Gastrocnemius medialis (tissue), 4 donors: ENCODE data around the gene FLT1. TPM values are rescaled to one million over a fixed set of nuclear protein-coding genes. Genes with fewer than 3 reads are reported as not detected.

Experiments used
- ATAC-seq, 2 donors: fragments of 150-250 bp; one replicate each; pipeline ENCODE4 v1.9.1; 2016
- DNase-seq, 2 donors: peaks; one replicate each; pipeline ENCODE4 v3.0.0-alpha.2; 2019
- H3K27ac ChIP-seq, 4 donors: fragments of 200-600 bp; sonication (generic); 1 replicate in 1 of 4; 2 replicates in 3 of 4; pipeline ENCODE4 v1.5.1; 2016 to 2018; ENCODE audit warnings: mild to moderate bottlenecking in 2 of 4, moderate library complexity in 1 of 4
- H3K27me3 ChIP-seq, 3 donors: fragments of 200-600 bp; sonication (generic) in 2 of 3; 1 replicate in 1 of 3; 2 replicates in 2 of 3; pipeline versions ENCODE4 v1.5.1 to v1.6.0; 2016 to 2019; ENCODE audit warnings: mild to moderate bottlenecking in 1 of 3, moderate library complexity in 1 of 3
- H3K36me3 ChIP-seq, 2 donors: fragments of 200-600 bp; sonication (generic) in 1 of 2; one replicate each; pipeline ENCODE4 v1.5.1; 2017 to 2018
- H3K4me1 ChIP-seq, 2 donors: fragments of 200-600 bp; sonication (generic) in 1 of 2; one replicate each; pipeline ENCODE4 v1.5.1; 2016 to 2017; ENCODE audit warnings: mild to moderate bottlenecking in 2 of 2
- H3K4me3 ChIP-seq, 4 donors: fragments of 200-600 bp; sonication (generic) in 3 of 4; 1 replicate in 1 of 4; 2 replicates in 3 of 4; pipeline ENCODE4 v1.5.1; 2016 to 2019; ENCODE audit warnings: mild to moderate bottlenecking in 2 of 4
- H3K9me3 ChIP-seq, 3 donors: fragments of 200-600 bp; sonication (generic) in 2 of 3; 1 replicate in 1 of 3; 2 replicates in 2 of 3; pipeline ENCODE4 v1.5.1; 2016 to 2019
- CTCF ChIP-seq, 5 experiments: fragments of 450-650 bp in 3 of 5; fragments of 200-600 bp in 2 of 5; sonication (generic) in 2 of 5; IDR thresholded peaks in 4 of 5; conservative IDR thresholded peaks in 1 of 5; 1 replicate in 4 of 5; 2 replicates in 1 of 5; pipeline ENCODE4 v1.5.1; 2016 to 2019; ENCODE audit warnings: antibody characterized with exemption in 5 of 5, mild to moderate bottlenecking in 3 of 5, moderate library complexity in 3 of 5
- POLR2A ChIP-seq, 2 donors: fragments of 450-650 bp; IDR thresholded peaks; one replicate each; pipeline ENCODE4 v1.6.1; 2017; ENCODE audit warnings: antibody characterized with exemption in 2 of 2, mild to moderate bottlenecking in 2 of 2, moderate library complexity in 2 of 2
- in situ Hi-C, 4 donors: fragments of 200-750 bp; cut with MboI; loops; one replicate each; pipeline versions ENCODE4 v1.15.0 to v1.8.0; 2017; ENCODE audit warnings: low sequenced_read_pairs in 4 of 4
- intact Hi-C: fragments of 100-400 bp; cut with DNase I; formaldehyde crosslinking; loops from one replicate; pipeline ENCODE4 v1.15.1; 2023; ENCODE audit warnings: low total_unique reads
- total RNA-seq, 4 donors: library from RNA; depleted of rRNA; stranded (reverse); fragments of >200 nt; gene quantifications; one replicate each; pipeline versions ENCODE4 v1.1.0 to v1.2.3, GENCODE V29; 2016

Gene FLT1
- total RNA-seq, 4 donors from 2014 or later = 20.7 to 42.9 (median 29.5) TPM

GRCh38 chr13:28505543-28506135, 10.7 kb upstream of the FLT1 start:
- H3K36me3 ChIP-seq = no peaks in the 10 kb centered on the region
- DNase-seq (no peak), ATAC-seq (peak in 1 of 2 donors; percentile 33)
- H3K4me1 ChIP-seq = no peaks in the 10 kb centered on the region
- H3K4me3 ChIP-seq = no peak overlapping the region
- peak overlapping the region in 2 of 4 donors; percentile 18 to 40 for H3K27ac ChIP-seq
- H3K9me3 ChIP-seq = no peaks in the 10 kb centered on the region
- no peak for TF ChIP-seq POLR2A (IDR thresholded peaks at IDR 0.05)
- no peaks in the 10 kb centered on the region for H3K27me3 ChIP-seq
- in situ Hi-C loops = no loop called here
- intact Hi-C loops = no loop called here

DNA sequence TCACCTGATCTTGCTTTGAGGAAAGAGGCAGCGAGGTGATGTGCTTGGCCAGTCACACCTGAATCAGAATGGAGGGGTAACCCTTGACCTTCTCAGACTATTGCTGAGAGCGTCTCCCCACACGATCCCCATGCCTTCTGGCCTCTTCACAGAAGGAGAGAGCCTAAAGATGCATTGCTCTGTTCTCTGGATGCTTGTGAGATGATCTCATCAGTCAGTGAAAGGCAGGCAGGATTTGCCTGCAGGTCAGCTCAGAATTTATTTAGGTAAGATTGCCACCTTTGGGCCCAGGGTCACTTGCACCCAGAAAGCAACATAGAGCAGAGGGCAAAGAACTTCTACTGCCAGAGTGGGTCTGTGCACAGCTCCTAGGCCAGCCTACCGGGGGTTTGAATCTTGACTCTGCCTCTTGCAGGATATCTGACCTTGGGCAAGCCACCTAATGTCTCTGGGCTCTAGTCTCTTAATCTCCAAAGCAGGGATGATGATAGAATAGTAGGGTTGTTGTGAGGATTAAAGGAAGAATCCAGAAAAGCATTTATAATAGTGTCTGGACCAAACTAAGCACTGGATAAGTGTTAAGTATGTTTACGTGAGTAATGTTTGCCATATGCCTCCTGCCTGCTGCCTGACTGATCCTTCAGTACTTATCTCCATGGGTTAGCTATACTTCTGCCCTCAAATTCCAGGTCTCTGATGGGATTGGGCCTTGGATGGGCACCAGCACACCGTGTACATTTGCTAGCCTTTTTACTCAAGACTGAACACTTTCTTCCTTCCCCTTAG, 8.4 kb upstream of the FLT1 start:
- intact Hi-C loops (no loop called here), in situ Hi-C loops (no loop called here)
- Histone ChIP-seq H3K36me3 (no peaks in the 10 kb centered on the region), H3K9me3 (no peaks in the 10 kb centered on the region), H3K4me1 (no peaks in the 10 kb centered on the region), H3K27me3 (no peaks in the 10 kb centered on the region), H3K4me3 (no peak overlapping the region), H3K27ac (no peak overlapping the region)
- no peak for ATAC-seq
- no peak for DNase-seq
- TF ChIP-seq CTCF (IDR thresholded peaks at IDR 0.05 in 4 of 5, conservative IDR thresholded peaks at IDR 0.05 in 1 of 5) (no peak), POLR2A (IDR thresholded peaks at IDR 0.05) (no peak)

DNA sequence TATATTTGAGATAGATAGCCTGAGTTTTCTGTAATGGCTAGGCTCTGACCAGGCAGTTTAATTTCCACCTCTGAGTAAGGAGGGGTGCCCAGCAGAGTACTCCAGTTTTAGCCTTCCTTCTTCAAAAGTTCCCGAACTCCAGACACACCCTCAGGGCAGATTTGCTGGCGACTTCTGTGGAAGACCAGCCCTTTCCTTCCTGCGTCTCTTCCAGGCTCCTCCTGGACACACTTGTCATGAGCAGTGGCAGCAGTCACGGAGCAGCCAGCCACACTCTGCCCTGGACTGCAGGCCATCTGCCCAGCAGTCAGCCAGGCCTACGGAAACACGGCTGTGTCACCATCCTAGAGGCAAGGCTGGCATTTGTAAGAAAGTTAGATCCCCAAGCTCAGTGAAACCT, 6.6 kb upstream of the FLT1 start:
- H3K4me1 ChIP-seq = no peaks in the 10 kb centered on the region
- intact Hi-C loops (no loop called here), in situ Hi-C loops (no loop called here)
- no peaks in the 10 kb centered on the region for H3K36me3 ChIP-seq
- H3K27ac ChIP-seq = peak overlapping the region in 1 of 4 donors; percentile 18
- no peaks in the 10 kb centered on the region for H3K27me3 ChIP-seq
- no peak for TF ChIP-seq CTCF (IDR thresholded peaks at IDR 0.05 in 4 of 5, conservative IDR thresholded peaks at IDR 0.05 in 1 of 5)
- TF ChIP-seq POLR2A (IDR thresholded peaks at IDR 0.05) = no peak
- ATAC-seq (peak; percentile 19 to 36), DNase-seq (no peak)
- no peaks in the 10 kb centered on the region for H3K9me3 ChIP-seq
- no peak overlapping the region for H3K4me3 ChIP-seq

GRCh38 chr13:28499609-28500008, 4.7 kb upstream of the FLT1 start:
- DNase-seq (no peak), ATAC-seq (no peak)
- in situ Hi-C loops = no loop called here
- intact Hi-C loops = no loop called here
- Histone ChIP-seq H3K4me3 (no peak overlapping the region), H3K27ac (no peak overlapping the region), H3K27me3 (peaks cover 0 to 16% (median under 1%) of the 10 kb centered on the region in 3 donors), H3K36me3 (no peaks in the 10 kb centered on the region), H3K4me1 (no peaks in the 10 kb centered on the region), H3K9me3 (no peaks in the 10 kb centered on the region)
- no peak for TF ChIP-seq POLR2A (IDR thresholded peaks at IDR 0.05)

DNA sequence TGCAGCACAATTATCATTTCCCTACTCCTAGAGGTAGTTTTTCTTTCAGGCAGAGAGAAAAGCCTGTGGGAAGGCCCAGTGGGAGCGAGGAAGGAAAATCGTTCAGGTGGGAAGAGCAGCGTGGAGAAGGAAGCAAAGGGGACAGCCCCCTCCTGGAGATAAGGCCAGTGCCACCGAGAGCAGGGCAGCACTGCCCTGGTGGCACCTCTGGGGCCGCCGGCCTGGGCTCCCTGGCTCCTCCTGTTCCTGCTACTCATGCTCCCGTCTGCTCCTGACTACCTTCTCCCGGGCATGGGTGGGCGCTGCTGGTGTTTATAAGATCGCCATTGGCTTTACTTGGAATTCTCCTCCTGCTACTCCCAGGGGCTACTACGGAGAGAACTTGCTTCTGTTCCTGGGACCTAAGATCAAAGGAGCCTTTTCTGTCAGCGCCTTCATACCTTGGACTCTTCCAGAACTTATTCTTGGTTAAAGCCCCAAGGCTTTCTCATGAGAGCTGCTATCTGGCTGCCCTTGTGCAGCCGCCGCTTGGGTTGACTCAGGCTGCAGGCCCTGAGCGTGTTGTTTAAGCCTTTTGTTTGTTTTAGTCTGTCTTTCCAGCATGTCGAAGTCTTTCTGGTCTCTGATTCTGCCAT, 3.7 kb upstream of the FLT1 start:
- Histone ChIP-seq H3K27me3 (peaks cover 4 to 26% (median 6%) of the 10 kb centered on the region in 3 donors), H3K9me3 (no peaks in the 10 kb centered on the region), H3K27ac (no peak overlapping the region), H3K4me1 (no peaks in the 10 kb centered on the region), H3K4me3 (no peak overlapping the region), H3K36me3 (no peaks in the 10 kb centered on the region)
- TF ChIP-seq POLR2A (IDR thresholded peaks at IDR 0.05) = no peak
- no peak for TF ChIP-seq CTCF (IDR thresholded peaks at IDR 0.05 in 4 of 5, conservative IDR thresholded peaks at IDR 0.05 in 1 of 5)
- ATAC-seq = no peak
- intact Hi-C loops (no loop called here), in situ Hi-C loops (no loop called here)
- no peak for DNase-seq
